ENCODE results near the gene FASTKD2.
"Not testable (repeated sequence)": the region's sequence is repeated elsewhere in the genome, so short reads cannot be mapped to it uniquely, and the experiment has no call there.

The FASTKD2 gene

DNA sequence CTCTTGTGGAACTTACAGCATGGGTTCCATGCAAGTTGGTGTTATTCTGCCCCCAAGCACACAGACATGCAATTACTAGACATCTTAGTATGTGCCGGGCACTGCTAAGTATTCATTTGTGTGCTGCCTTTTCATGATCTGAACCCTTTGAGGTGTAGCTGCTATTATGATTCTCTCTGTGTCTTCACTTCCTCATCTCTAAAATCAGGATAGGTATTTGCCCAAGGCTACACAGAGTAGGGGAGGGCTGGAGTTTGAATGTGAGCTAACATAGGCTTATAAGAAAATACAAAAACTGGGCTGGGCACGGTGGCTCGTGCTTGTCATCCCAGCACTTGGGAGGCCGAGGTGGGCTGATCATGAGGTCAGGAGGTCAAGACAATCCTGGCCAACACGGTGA, 27.2 kb downstream of the FASTKD2 start:
- DNase-seq = no peak

DNA sequence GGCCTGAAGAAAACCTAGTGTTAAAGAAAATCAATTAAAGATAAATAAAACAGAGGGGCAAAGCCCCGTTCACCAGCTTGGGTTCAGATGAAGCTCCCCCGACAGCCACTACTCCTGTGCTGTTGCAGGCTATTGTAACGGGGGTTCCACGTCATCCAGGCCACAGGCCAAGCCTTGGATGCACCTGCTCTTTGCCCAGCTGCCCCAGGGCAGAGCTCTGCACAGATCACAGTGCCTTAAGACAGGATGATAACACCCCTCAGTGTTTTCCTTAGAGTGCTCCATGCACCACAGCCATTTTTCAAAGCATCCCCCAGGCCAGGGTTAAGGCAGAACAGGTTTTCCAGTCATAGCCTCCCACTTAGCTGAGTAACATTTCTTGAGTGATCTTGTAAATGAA, 32.0 kb downstream of the FASTKD2 start:
- no peak for DNase-seq

DNA sequence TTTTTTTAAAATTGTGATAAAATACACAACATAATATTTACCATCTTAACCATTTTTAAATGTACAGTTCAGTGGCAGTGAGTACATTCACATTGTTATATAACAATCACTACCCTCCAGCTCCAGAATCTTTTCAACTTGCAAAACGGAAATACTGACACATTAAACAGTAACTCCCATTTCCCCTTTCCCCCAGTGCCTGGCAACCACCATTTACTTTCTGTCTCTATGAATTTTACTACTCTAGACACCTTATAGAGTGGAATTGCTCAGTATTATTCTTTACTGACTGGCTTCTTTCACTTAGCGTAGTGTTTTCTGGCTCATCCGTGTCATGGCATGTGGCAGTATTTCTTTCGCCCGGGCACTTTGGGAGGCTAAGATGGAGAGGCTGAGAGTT, 32.6 kb downstream of the FASTKD2 start:
- DNase-seq = no peak

DNA sequence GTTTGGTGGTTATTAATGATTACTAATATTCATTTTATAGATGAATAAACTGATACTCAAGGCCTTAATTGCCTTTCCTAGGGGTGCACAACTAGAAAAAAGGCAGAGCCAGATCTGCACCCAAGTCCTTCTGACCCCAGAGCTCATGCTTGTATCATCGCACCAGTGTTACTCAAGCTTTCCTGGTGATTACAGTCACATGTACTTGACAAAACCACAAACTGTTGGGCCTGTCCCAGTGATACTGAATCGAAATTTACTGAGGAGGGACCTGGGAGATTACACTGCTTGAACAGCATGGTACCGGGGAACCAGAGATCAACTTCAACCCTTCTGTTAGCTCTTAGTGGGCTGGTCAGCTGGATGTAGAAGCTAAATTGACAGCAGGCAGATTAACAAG, 33.7 kb downstream of the FASTKD2 start:
- peak; percentile 88 for DNase-seq

DNA sequence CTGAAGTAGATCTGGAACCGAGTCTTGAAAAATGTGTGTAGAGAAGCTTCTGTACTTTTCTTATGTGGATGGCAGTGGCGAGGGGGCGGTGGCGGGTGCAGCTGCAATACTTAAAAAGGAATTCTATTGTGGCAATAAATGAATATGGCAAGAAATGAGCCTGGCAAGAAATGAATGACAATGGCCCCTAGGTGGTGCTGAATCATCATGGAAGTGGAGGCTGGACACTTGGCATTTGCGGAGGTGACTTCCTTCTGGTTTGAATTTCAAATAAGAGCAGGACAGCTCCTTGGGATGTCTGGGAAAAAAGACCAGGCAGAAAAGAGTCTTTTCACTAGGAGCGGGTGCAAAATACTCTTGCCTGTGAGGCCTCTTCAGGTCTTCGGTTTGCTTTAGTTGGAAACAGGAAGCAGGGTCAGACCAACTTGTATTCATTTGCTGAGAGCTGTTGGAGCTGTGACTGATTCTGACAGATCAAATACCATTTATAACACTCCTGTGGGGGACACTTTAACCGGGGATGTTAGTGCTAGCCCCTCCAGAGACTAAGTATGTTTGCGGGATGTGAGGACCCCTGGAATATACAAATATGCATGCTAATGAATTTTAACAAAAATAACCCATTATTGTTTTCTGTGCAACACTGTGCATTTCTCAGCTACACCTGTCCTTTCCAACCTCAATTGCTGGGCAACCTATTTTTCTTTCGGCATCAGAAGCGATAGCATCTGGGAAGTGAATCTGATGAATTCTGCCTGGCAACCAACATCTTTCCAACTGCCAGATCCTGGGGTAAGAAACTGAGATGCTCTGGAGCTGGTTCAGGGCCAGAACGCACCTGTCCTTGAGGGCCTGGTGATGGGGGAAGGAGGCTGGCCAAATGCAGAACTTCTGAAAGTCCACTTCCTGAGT, 35.4 kb downstream of the FASTKD2 start:
- peak; percentile 83 for DNase-seq

DNA sequence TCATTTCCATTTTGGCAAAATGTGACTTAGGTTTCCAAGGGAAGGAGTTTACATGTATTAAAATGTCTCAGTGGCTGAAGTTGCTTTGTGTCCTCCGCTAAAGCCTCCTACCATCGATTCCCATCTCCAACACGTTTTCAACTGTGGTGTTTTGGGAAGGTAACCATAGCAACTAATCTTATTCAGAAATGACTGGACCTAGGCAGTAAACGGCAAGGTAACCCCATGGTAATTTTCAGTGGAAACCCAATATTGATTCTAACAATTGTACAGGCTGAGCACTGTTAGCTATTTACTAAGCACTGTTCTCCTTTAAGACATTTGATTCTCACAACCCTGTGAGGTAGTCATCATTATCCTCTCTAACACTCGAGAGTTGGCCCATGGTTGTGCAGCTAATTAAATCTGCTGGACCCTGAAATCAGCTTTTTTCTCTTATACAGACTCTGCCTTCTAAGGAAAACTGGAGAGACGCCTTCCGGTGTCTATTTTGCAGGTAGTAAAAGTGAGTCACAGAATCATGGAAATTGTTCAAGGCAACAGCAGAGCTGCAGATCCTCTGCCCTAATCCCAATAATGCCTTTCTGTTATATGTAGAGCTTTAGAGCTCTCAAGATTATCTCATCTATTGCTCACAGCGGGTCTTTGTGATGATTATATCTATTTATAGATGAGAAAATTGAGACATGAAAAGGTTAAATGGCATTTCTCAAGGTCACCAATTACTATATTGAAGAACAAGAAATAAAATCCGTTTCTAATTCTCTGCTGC, 36.2 kb downstream of the FASTKD2 start:
- DNase-seq = no peak

DNA sequence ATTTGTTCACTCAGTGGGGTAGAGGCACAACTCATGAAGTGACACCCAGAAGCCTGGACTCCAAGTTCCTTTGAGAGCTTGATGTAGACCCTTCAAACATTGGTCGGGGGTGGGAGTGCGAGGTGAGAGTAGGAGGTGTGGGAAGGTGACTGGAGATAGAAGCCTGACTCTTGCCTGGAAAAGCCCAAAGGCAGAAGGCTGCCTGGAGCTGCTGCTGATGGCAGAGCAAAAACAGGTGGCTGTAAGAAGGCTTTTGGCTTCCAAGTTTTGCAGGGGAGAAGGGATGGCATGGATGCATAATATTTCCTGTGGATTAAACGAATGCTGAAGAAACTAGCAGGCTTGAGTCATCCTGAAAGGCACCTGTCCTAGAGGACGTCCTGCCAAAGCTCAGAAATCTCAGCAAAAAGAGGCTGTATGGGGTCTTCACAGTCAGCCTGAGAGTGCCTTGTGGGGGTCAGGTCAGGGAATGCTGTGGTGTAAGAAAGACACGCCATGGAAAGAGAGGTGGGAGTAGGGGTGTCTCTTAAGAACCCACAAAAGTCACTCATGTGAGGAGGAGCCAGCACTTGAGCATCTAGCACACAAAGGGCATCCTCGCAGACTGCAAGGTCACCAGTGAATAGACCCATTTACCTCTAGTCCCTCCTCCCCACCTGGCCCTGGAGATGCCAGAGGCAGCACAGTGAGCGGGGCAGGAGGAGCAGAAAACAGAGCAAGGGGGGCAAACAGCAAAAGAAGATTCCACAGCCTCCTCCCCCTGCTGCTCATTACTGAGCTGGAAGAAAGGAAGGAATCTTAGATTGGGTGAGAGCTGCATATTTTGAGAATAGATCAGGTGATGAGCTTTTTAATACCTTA, 37.5 kb downstream of the FASTKD2 start:
- DNase-seq = no peak

DNA sequence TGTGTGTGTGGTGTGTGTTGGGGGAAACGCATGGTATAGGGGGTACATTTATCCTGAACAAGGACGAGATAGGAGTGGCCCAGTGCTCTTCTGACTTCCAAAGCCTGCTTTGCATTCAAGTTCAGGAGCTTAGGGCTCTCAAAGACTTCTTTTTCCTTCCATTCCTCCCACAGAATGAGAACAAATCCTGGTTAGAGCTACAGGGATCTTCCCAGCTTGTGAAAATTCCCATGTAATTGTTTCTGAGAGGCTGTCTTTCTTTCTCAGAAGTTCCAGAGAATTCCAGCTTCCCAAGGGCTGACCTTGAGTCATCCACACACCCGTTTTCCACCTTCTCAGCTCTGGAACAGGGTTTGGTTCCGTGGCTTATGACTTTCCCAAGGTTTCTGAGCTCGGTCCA, 38.9 kb downstream of the FASTKD2 start:
- no peak for DNase-seq

DNA sequence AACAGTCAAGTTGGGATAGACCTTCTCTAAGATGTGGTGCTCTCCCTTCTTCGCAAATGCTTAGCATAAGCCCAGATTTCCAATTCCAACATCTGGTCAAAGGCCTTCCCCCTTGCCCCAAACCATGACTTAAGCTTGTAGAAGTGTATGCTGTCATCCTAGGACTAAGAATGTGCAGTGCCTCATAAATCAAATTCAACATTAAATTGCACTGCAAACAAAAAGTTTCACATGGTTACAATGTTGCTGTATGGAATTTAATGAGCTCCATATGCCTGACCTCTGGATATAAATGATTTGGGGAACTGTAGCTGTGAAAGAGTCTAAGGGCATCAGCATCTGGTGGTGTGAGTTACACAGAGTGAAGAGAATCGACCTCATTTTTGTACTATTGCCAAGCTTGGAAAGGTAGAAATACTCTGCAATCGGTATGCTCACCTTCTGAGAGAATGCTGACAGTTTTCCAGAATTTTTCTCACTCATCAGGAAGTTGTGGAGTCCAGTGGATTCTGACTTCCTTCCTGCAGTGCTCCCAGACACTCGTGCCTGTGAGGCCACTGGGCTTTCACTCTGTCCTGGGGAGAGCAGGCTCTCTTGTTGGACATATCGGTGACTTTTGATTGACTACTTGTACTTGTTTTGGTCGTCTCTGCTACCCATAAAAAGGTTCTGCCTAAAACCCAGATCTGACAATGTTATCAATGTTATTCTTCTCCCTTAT, 40.6 kb downstream of the FASTKD2 start:
- no peak for DNase-seq

DNA sequence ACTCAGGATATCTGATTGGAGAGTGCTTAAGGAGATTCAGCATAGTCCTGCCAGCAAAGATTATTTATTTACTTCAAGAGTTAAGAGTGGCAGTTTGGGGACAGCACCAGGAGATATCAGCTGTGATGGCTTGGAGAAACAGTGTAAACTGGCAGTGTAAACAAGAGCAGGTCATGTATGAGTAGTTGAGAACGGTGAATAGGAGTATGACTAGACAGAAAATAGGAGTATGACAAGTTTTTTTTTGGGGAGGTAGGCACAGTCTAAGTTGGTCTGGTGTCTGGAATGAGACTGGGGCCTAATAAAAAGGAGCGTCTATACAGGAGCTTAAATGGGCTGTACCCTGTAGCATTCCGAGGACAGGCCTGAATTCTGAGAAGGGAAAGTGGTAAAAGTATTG, 42.2 kb downstream of the FASTKD2 start:
- DNase-seq = not testable (repeated sequence)

DNA sequence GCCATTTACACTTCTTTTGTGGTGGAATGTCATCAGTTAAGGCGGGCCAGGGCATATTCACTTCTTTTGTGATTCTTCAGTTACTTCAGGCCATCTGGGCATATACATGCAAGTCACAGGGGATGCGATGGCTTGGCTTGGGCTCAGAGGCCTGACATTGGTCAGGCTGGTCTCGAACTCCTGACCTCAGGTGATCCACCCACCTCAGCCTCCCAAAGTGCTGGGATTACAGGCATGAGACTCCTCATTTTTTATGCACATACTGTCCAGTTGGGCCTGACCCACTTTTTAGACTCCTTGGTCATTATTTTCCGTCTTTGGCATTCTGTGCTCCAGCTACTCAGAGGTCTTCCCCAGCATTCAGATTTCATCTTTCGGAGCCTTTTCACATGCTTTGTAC, 47.1 kb downstream of the FASTKD2 start:
- DNase-seq = not testable (repeated sequence)

DNA sequence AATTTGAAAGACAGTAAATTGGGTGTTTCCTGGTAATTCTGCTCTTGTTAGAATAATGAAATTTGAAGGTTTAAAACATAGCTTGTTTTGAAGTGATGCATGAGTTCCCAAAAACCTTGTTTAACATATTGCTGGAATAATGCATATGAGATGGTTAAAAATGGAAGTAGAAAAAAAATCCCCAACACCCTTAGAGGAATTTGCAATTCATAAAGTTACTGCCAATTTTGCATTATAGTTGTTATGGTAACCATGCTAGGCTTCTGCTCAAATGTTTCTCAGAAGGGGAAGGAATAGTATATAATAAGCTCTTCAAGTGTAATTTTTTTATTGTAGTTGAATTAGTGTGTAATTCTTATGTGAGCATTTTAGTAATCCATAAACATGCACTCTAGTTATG, 49.1 kb downstream of the FASTKD2 start:
- DNase-seq = no peak

DNA sequence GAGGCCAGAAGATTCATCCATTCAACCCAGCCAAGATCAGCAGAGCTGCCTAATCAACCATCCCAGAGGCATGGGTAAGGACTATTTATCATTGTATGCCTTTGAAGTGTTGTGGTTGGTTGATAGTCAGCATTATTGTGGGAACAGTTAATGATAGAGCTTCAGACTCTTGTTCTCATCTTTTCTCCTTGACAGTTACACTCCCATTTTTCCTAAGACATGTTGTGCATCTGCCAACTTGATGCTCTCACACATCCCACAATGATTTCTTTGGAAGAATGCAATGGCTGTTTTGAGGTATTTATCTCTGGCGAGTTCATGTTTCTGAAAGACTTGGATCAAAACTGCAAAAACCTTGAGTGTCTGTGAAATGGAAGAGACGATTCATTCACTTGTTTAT, 55.4 kb downstream of the FASTKD2 start:
- no peak for DNase-seq

DNA sequence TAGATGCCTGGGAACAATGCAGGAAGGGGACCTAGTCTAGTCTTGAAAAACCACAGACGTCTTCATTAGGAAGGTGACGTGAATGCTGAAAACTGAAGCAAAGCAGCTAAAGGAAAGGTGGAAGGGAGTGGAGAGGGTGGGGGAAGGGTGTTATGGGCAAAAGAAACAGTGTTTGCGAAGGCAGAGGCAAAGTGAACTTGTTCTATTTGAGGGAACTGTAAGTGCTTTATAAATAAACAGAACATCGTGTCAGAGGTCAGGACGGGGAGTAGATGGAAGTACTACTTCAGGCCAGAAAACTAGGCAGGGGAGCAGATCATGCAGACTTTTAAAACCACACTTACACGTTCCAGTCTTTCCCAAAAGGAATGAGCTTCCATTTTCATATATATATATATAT, 57.8 kb downstream of the FASTKD2 start:
- no peak for DNase-seq

DNA sequence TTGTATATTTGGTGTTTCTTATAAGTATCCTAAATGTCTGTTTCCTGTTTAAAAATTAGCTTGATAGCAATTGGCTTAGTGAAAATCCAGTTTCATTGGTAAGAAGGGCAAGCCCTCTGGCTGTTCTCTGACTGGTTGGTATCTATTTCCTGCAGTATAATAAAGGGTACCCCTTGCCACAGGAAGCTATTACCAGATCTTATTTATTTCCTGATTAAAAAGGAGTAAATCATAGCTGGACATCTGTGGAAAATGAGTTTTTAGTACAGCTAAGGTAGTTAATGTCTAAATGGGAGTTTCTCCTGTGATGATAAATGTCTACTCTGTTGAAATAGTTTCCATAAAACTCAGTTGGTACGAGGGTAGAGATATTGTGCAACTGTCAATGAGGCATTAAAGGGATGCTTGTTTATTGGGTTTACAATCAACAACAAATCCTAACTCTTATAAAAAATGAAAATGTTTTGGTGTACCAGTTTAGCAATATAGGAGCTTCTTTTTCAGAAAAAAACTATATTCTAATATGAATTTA, 58.7 kb downstream of the FASTKD2 start:
- DNase-seq = no peak

DNA sequence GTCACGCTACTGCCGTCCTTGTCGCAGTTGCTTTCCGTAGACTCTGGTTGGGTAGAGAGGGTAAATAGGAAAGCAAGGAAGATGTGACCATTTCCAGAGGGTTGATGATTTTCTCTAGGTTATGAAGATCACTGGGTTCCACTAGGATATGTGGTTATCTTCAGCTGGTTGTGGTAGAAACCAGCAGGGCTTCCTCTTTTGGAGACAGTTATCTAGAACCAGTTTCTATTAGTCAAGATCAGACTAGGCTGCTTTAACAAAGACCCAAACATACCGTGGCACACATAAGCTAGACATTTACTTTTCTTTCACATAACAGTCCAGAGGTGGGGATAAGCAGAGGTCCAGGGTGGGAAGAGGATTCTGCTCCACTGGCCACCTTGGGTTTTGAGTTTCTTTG, 59.6 kb downstream of the FASTKD2 start:
- DNase-seq = no peak

DNA sequence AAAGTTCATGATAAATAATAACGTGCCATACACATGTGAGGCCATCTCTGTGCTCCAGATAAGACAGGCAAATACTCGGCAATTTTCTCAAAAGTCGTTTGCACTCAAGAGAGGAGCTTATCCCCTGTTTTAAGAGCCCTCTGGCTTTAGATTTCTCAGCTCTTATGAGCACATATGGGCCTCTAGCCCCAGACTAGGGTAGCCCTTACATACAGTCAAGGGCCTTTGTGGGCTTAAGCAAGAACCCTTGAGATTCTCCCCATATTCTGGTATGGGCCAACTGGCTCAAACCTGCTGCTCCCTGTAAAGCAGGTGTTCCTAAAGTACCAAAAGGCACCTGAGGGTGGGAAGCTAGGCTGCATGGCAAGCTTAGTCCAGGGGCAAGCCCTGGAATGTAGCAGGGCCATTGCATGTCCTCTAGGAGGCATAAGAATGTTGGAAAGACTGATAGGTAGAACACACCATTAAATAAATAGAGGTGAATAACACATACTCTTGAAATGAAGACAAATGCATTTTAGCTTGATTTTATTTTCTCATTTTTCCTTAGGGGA, 66.1 kb downstream of the FASTKD2 start:
- DNase-seq = no peak

DNA sequence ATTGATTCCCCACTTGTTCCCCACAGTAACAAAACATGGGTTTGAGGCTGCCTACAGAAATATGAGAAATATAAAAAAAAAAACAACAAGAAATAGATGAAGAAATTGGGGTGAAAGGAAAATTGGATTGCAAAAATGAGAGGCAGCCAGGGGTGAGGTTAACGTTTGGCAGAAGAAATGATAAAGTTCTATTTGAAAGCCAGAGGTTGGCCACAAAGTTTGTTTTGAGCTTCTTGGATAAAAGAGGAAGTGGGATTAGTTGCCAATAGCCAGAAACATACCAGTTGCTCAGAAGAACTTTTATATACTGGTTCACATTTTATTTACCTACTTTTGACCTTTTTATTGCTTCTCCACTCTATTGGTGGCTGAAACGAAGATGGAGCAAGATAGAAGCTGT, 67.5 kb downstream of the FASTKD2 start:
- DNase-seq = peak; percentile 28

DNA sequence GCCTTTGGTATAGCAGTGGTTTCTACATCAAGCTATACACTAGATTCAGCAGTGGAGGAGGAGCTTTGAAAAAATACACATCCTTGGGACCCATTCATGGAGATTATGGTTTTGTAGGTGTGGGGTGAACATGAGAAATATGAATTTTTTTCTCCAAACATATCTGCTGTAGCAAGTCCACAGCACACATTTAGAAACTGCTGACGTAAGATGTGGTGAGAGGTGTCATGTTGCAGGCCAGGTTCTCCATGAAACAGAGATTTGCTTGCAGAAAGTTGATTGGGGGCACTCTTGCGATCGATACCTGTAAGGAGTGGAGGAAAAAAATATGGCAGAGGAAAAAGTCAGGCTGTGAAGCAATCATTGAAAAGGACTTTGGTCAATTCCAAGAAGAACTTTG, 67.9 kb downstream of the FASTKD2 start:
- DNase-seq = no peak

DNA sequence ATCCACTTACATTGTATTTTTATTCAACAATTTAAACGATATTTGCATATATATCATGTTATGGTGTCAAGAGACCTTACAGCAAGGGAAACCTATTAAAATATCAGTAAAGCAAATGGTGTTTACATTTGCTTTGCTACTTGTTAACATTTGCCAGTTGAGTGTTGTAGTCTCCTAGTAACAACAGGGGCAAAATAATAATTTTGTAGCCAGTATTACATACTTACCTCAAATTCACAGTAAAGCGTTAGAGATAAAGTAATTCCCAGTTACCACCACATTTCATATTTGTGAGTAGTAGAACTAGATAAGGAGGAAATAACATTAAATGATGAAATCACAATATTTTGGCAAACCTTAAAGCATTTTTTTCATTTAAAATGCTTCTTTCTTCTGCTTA, 71.3 kb downstream of the FASTKD2 start:
- no peak for DNase-seq

DNA sequence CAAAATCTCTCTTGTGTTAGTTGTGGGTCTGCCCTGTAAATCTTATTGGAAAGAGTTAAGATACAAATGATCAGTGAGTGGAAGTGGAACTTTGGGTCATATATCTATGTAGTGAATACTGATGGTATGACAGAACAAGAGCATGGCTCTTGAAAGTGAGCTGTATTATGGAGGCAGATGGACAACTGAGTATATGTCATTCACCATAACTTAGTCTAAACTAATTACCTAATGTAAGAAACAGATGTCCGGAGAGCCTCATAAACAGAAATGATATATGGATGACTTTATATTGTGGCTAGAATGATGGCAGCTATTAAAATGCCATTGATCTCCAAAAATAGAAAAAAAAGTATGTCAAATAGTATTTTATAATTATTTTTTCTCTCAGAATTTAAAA, 72.4 kb downstream of the FASTKD2 start:
- DNase-seq = no peak

DNA sequence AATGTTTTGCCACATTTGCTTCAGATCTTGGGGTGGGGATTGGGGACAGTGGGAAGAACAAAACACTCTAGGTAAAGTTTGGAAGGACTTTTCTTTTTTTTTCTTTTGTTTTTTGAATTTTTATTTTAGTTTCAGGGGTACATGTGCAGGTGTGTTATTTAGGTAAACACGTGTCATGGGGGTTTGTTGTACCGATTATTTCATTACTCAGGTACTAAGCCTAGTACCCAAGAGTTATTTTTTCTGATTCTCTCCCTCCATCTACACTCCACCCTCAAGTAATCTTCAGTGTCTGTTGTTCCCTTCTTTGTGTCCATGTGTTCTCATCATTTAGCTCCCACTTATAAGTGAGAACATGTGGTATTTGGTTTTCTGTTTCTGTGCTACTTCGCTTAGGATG, 73.3 kb downstream of the FASTKD2 start:
- no peak for DNase-seq
